ENCODE measurements around the gene RABL6.

GRCh38 chr9:136791516-136792276 is 16.1 kb upstream of the RABL6 start:
- TF ChIP-seq, protein P1, sequence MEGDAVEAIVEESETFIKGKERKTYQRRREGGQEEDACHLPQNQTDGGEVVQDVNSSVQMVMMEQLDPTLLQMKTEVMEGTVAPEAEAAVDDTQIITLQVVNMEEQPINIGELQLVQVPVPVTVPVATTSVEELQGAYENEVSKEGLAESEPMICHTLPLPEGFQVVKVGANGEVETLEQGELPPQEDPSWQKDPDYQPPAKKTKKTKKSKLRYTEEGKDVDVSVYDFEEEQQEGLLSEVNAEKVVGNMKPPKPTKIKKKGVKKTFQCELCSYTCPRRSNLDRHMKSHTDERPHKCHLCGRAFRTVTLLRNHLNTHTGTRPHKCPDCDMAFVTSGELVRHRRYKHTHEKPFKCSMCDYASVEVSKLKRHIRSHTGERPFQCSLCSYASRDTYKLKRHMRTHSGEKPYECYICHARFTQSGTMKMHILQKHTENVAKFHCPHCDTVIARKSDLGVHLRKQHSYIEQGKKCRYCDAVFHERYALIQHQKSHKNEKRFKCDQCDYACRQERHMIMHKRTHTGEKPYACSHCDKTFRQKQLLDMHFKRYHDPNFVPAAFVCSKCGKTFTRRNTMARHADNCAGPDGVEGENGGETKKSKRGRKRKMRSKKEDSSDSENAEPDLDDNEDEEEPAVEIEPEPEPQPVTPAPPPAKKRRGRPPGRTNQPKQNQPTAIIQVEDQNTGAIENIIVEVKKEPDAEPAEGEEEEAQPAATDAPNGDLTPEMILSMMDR (conservative IDR thresholded peaks at IDR 0.05): peak; percentile 100
- TF ChIP-seq ZFX (IDR thresholded peaks at IDR 0.05): no peak

Measured in C4-2B (cell line).